ENCODE measurements around the gene PCDHGC5.

The PCDHGC5 gene

DNA sequence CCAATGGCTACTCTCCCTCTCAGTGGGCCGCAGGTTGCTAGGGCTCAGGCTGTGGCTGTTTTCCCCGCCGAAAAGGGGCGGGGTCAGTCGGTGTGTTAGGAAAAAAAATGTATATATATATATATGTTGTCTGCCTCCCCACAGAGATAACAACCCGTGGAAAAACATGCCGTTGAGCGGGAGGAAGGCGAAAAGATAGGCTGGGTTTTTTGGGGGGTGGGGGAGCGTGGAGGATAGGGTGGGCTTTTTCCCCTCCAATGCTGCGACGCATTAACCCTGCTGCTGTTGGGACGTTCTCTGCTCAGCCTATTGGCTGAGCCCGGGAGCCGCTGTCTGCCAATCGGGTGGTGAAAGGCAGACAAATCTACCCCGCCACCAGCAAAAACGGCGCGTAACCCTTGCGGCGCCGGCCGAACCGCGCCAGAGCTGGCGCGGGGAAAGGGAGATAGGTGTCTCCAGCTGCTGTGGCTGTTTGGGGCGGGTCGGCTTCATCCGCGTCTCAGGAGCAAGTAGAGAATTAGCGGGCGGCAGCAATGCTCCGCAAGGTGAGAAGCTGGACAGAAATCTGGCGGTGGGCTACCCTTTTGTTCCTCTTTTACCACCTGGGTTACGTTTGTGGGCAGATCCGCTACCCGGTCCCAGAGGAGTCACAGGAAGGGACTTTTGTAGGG is 4.1 kb upstream of the PCDHGC5 start, which contains the start of gene PCDHGC4:
Gene PCDHGC4, plus strand, starts transcription at position 390 of the 671 bp plus-strand sequence. Its CDS starts 144 bp downstream, at position 534.
- peaks cover 89% of the 10 kb centered on the region for H3K27me3 Mint-ChIP-seq
- no peak within 1 kb of the TSS for H3K27ac Mint-ChIP-seq
- H3K9me3 Mint-ChIP-seq = no peaks in the 10 kb centered on the region
- no peaks in the 10 kb centered on the region for H3K36me3 Mint-ChIP-seq (ENCODE audit: low read depth)
- H3K4me1 Mint-ChIP-seq (ENCODE audit: low read depth) = peaks cover 9% of the 10 kb centered on the region
- peak within 1 kb of the TSS; percentile 5 for H3K4me3 Mint-ChIP-seq

DNA sequence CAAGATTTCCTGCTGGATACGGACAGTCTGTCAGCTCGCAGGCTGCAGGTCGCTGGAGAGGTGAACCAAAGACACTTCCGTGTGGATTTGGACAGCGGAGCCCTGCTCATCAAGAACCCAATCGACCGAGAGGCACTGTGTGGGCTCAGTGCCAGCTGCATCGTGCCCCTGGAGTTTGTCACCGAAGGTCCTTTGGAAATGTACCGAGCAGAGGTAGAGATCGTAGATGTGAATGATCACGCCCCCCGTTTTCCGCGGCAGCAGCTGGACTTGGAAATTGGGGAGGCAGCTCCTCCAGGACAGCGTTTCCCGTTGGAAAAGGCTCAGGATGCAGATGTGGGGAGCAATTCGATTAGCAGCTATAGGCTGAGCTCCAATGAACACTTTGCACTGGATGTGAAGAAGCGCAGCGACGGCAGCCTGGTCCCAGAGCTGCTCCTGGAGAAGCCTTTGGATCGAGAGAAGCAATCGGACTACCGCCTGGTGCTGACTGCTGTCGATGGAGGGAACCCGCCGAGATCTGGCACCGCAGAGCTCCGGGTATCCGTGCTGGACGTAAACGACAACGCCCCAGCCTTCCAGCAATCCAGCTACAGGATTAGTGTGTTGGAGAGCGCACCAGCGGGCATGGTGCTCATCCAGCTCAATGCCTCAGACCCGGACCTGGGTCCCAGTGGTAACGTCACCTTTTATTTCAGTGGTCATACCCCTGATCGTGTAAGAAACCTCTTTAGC is 3.4 kb upstream of the PCDHGC5 start:
- Mint-ChIP-seq H3K27me3 (peaks cover 93% of the 10 kb centered on the region), H3K4me1 (ENCODE audit: low read depth) (peaks cover 9% of the 10 kb centered on the region), H3K36me3 (ENCODE audit: low read depth) (no peaks in the 10 kb centered on the region), H3K27ac (no peak overlapping the region), H3K4me3 (peak overlapping the region; percentile 5), H3K9me3 (no peaks in the 10 kb centered on the region)

DNA sequence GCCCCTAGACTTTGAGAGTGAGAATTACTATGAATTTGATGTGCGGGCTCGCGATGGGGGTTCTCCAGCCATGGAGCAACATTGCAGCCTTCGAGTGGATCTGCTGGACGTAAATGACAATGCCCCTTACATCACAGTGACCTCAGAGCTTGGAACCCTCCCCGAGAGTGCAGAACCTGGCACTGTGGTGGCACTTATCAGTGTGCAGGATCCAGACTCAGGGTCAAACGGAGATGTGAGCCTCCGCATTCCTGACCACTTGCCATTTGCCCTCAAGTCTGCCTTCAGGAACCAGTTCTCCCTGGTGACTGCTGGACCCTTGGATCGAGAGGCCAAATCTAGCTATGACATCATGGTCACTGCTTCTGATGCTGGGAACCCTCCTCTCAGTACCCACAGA is 2.8 kb upstream of the PCDHGC5 start:
- no peaks in the 10 kb centered on the region for H3K9me3 Mint-ChIP-seq
- H3K4me3 Mint-ChIP-seq = no peak overlapping the region
- H3K4me1 Mint-ChIP-seq (ENCODE audit: low read depth) = peaks cover 9% of the 10 kb centered on the region
- H3K36me3 Mint-ChIP-seq (ENCODE audit: low read depth) = no peaks in the 10 kb centered on the region
- peaks cover 93% of the 10 kb centered on the region for H3K27me3 Mint-ChIP-seq
- H3K27ac Mint-ChIP-seq = no peak overlapping the region

DNA sequence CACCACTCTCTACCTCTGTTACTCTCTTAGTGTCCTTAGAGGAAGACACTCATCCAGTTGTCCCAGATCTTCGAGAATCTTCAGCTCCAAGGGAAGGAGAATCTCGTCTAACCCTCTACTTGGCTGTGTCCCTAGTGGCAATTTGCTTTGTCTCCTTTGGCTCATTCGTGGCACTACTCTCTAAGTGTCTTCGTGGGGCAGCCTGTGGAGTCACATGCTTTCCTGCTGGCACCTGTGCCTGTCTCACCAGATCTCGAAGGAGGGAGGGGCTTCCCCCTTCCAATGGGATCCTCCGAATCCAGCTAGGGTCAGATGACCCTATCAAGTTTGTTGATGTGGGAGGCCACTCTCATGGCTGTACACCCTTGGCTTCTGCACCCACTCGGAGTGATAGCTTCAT is 1.8 kb upstream of the PCDHGC5 start:
- peaks cover 13% of the 10 kb centered on the region for H3K4me1 Mint-ChIP-seq (ENCODE audit: low read depth)
- H3K4me3 Mint-ChIP-seq = no peak overlapping the region
- no peaks in the 10 kb centered on the region for H3K36me3 Mint-ChIP-seq (ENCODE audit: low read depth)
- peaks cover 93% of the 10 kb centered on the region for H3K27me3 Mint-ChIP-seq
- no peaks in the 10 kb centered on the region for H3K9me3 Mint-ChIP-seq
- H3K27ac Mint-ChIP-seq = no peak overlapping the region

DNA sequence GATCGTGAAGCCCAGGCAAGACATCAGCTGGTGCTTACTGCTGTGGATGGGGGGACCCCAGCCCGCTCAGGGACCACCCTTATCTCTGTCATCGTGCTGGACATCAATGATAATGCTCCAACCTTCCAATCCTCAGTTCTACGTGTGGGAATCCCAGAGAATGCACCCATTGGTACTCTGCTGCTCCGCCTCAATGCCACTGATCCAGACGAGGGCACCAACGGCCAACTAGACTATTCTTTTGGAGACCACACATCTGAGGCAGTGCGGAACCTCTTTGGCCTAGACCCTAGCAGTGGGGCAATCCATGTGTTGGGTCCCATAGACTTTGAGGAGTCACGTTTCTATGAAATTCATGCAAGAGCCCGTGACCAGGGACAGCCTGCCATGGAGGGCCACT is 960 bp downstream of the PCDHGC5 start:
- no peaks in the 10 kb centered on the region for H3K9me3 Mint-ChIP-seq
- H3K4me3 Mint-ChIP-seq = no peak overlapping the region
- peaks cover 12% of the 10 kb centered on the region for H3K4me1 Mint-ChIP-seq (ENCODE audit: low read depth)
- H3K27ac Mint-ChIP-seq = no peak overlapping the region
- peaks cover 87% of the 10 kb centered on the region for H3K27me3 Mint-ChIP-seq
- H3K36me3 Mint-ChIP-seq (ENCODE audit: low read depth) = no peaks in the 10 kb centered on the region

DNA sequence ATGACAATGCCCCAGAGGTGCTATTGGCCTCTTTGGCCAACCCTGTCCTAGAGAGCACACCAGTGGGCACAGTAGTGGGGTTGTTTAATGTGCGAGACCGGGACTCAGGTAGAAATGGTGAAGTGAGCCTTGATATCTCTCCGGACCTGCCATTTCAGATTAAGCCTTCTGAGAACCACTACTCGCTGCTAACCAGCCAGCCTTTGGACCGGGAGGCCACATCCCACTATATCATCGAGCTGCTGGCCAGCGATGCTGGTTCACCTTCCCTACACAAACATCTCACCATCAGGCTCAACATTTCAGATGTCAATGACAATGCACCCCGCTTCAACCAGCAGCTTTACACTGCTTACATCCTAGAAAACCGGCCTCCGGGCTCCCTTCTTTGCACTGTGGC is 1.4 kb downstream of the PCDHGC5 start:
- H3K4me3 Mint-ChIP-seq = no peak overlapping the region
- no peak overlapping the region for H3K27ac Mint-ChIP-seq
- no peaks in the 10 kb centered on the region for H3K36me3 Mint-ChIP-seq (ENCODE audit: low read depth)
- peaks cover 8% of the 10 kb centered on the region for H3K4me1 Mint-ChIP-seq (ENCODE audit: low read depth)
- H3K9me3 Mint-ChIP-seq = no peaks in the 10 kb centered on the region
- H3K27me3 Mint-ChIP-seq = peaks cover 84% of the 10 kb centered on the region

DNA sequence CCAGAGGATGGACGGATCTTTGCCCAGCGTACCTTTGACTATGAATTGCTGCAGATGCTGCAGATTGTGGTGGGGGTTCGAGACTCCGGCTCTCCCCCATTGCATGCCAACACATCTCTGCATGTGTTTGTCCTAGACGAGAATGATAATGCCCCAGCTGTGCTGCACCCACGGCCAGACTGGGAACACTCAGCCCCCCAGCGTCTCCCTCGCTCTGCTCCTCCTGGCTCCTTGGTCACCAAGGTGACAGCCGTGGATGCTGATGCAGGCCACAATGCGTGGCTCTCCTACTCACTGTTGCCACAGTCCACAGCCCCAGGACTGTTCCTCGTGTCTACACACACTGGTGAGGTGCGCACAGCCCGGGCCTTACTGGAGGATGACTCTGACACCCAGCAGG is 1.9 kb downstream of the PCDHGC5 start:
- Mint-ChIP-seq H3K36me3 (ENCODE audit: low read depth) (no peaks in the 10 kb centered on the region), H3K4me3 (no peak overlapping the region), H3K9me3 (no peaks in the 10 kb centered on the region), H3K4me1 (ENCODE audit: low read depth) (peaks cover 10% of the 10 kb centered on the region), H3K27ac (no peak overlapping the region), H3K27me3 (peaks cover 84% of the 10 kb centered on the region)

DNA sequence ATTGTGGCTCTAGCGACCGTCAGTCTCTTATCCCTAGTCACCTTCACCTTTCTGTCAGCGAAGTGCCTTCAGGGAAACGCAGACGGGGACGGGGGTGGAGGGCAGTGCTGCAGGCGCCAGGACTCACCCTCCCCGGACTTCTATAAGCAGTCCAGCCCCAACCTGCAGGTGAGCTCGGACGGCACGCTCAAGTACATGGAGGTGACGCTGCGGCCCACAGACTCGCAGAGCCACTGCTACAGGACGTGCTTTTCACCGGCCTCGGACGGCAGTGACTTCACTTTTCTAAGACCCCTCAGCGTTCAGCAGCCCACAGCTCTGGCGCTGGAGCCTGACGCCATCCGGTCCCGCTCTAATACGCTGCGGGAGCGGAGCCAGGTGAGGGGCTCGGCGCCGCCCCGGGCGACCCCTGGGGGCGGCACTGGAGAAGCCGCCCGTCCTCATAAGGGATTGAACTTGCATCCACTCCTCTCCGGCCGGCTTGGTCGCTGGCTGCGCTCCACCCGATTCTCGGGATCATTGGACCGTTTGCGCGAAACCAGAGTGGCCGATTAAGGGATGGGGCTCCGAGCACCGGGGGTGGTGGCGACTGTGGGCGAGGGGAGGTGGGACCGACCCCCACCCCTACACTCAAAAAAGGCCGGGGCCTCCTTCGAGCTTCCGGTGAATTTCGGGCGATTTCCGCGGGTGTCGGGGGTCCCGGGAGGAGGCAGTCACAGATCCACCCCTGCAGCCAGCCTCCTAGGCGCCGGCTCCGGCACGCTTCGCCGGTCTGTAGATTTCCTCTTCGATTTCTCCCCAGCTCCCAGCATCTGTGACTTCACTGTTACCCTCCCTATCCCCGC is 2.7 kb downstream of the PCDHGC5 start:
- no peaks in the 10 kb centered on the region for H3K9me3 Mint-ChIP-seq
- H3K27ac Mint-ChIP-seq = no peak overlapping the region
- peaks cover 11% of the 10 kb centered on the region for H3K4me1 Mint-ChIP-seq (ENCODE audit: low read depth)
- H3K4me3 Mint-ChIP-seq = peak overlapping the region; percentile 71
- H3K27me3 Mint-ChIP-seq = peaks cover 78% of the 10 kb centered on the region
- no peaks in the 10 kb centered on the region for H3K36me3 Mint-ChIP-seq (ENCODE audit: low read depth)

DNA sequence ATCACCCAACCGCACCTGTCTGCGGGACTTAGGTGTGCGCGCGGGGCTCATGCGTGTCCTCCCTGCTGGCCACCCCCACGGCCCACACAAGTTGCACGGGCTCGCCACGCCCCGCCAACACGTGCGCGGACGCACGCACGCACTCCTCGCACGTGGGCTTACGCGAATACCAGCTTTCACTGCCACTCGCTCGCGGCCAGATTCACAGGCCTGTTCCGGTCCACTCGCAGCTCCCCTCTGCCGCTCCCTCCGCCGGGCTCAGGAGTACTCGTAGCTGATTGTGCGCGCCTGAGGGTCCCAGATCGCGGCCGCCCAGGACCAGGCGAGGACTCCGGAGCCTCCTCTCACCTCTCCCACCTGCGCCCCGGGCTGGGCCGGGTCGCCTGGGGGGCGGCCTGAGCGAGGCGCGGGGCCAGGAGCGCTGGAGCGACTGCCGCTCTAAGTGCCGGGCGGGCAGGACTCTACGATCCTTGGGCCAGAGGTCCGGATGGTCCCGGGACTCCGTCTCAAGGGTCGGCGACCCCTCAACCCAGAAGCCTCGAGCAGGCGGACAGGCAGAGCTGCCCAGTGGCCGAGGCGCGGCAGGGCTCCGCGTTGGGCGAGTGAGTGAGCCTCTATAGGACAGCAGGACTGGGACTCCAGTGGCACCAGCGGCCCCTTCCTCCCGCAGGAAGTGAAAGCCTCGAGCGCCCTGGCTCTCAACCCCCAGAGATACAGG is 3.4 kb downstream of the PCDHGC5 start:
- Mint-ChIP-seq H3K9me3 (no peaks in the 10 kb centered on the region), H3K27ac (no peak overlapping the region), H3K36me3 (ENCODE audit: low read depth) (no peaks in the 10 kb centered on the region), H3K4me1 (ENCODE audit: low read depth) (peaks cover 11% of the 10 kb centered on the region), H3K27me3 (peaks cover 70% of the 10 kb centered on the region), H3K4me3 (peak overlapping the region; percentile 71)

DNA sequence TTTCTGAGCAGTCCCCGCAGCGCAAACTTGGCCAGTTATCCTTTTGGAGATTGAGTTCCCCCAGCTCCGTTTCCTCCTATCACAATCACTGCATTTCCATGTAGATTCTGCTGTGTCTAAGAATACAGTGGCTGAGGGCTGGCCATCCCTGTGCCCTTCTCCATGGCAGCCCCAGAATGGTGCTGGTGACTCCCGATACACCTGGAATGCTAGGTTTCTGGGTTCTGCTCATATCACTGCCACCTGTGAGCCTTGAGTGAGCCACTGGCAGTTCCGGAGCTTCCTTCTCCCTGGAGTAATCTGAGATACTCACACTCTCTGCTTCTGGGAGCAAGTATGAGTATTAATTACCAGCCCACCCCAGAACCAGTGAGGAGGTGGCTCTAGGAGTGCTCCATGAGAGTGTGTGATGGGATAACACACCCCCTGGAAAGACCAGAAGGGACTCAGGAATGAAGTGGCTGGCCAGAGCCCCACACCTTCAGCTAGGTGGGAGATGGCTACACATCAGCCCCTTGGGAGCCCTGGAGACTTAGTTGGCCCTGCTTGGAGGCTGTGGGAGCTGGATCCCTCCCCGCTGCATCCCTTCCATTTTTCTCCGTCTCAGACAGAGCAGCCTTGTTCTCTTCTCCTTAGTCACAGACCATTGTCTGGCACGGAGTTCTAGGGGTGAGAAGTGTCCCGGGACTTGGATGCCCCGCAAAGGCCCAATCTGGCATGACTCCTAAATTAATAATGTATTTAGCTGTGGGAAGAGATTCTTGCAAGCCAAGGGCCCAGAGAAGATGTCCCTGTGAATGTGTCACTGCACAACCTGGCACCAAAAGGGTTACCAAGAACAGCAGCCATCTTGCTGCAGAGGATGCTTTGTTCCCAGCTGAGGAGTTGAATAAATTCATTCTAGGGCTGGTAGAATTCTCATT is 4.9 kb downstream of the PCDHGC5 start:
- H3K36me3 Mint-ChIP-seq (ENCODE audit: low read depth) = no peaks in the 10 kb centered on the region
- H3K27ac Mint-ChIP-seq = no peak overlapping the region
- peaks cover 11% of the 10 kb centered on the region for H3K4me1 Mint-ChIP-seq (ENCODE audit: low read depth)
- H3K9me3 Mint-ChIP-seq = no peaks in the 10 kb centered on the region
- peaks cover 62% of the 10 kb centered on the region for H3K27me3 Mint-ChIP-seq
- H3K4me3 Mint-ChIP-seq = no peak overlapping the region

DNA sequence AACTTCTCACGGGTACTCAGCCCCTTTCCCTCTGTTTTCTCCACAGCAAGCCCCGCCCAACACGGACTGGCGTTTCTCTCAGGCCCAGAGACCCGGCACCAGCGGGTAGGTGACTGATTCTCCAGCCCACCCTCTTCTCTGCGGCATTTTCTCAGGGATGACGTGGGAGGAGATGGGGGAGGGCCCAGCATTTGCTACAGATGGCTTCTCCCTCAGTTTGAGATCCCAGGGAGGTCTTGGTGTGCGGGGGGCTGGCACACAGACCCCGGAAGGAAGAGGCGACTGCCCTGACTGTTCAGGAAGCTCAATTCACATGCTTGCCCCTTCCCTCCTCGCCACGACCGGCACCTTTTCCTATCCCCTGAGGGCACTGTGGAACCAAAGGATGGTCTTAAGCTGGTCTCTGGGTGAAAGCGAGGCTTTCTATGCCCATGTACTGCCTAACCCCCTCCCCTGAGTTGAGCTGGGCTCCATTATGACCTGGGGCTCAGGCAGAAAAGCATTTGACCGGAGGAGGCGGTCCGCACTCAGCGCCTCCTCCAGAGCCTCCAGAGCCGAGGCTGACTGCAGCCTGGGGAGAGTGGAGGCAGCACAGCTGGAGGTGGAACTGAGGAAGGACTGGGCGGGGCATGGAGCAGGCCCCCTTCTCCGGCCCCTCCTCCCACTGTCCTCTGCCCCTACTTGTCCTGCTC is 6.0 kb downstream of the PCDHGC5 start:
- no peak overlapping the region for H3K4me3 Mint-ChIP-seq
- no peaks in the 10 kb centered on the region for H3K9me3 Mint-ChIP-seq
- peaks cover 11% of the 10 kb centered on the region for H3K4me1 Mint-ChIP-seq (ENCODE audit: low read depth)
- no peaks in the 10 kb centered on the region for H3K36me3 Mint-ChIP-seq (ENCODE audit: low read depth)
- no peak overlapping the region for H3K27ac Mint-ChIP-seq
- H3K27me3 Mint-ChIP-seq = peaks cover 52% of the 10 kb centered on the region

DNA sequence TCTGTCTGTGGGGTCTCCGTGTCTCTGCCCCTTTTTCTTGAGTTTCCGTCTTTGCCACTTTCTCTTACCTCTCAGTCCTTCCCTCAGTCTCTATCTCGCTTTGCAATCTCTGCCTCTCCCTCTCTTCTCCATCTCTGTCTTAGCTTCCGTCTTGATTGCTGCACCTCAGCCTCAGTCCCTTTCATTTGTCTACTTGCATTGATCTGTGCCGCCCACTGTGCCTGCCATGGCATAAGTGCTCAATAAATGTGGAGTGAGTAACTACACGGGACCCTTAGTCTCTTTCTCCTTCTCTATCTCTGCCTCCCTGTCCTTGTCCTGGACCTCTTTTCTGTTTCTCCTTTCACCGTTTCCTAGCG is 6.6 kb downstream of the PCDHGC5 start:
- H3K36me3 Mint-ChIP-seq (ENCODE audit: low read depth) = no peaks in the 10 kb centered on the region
- H3K4me1 Mint-ChIP-seq (ENCODE audit: low read depth) = peaks cover 11% of the 10 kb centered on the region
- H3K27ac Mint-ChIP-seq = no peak overlapping the region
- peaks cover 46% of the 10 kb centered on the region for H3K27me3 Mint-ChIP-seq
- no peaks in the 10 kb centered on the region for H3K9me3 Mint-ChIP-seq
- no peak overlapping the region for H3K4me3 Mint-ChIP-seq

DNA sequence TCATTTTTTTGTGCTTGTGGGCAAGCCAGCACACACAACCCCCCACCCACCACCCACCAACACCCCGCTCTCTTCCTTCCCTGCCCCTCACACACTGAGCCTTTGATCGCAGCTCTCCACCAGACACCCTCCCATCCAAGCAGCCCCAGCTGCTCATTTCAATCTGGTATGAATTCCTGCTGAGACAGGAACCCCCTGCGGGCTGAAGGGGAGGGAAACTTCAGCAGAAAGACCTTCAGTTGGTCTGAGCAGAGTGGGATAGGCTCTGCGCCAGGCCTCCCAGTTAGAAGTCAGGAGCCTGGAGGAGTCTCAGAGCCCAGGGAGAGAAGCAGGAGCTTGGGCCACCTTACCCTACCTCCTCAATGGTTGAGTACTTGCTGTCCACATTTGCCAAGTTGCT is 7.2 kb downstream of the PCDHGC5 start:
- Mint-ChIP-seq H3K27ac (no peak overlapping the region), H3K9me3 (no peaks in the 10 kb centered on the region), H3K4me3 (no peak overlapping the region), H3K4me1 (ENCODE audit: low read depth) (peaks cover 11% of the 10 kb centered on the region), H3K36me3 (ENCODE audit: low read depth) (no peaks in the 10 kb centered on the region), H3K27me3 (peaks cover 40% of the 10 kb centered on the region)
